Right renal pelvis (tissue), 4 donors: Measurements from ENCODE around the gene GNG7. TPM values are rescaled to one million over a fixed set of nuclear protein-coding genes. Genes with fewer than 3 reads are reported as not detected.
"Not testable (repeated sequence)": the region's sequence is repeated elsewhere in the genome, so short reads cannot be mapped to it uniquely, and the experiment has no call there.

Experiments used
- DNase-seq, 4 donors: peaks; one replicate each; pipeline ENCODE4 v3.0.0-alpha.2; 2013; ENCODE audit warnings: low read depth in 4 of 4, low spot score in 3 of 4, missing footprints in 1 of 4
- polyA plus RNA-seq, 4 donors: library from polyadenylated mRNA; unstranded; fragments of 120-200 nt; gene quantifications; one replicate each; pipeline ENCODE4 v1.2.1, GENCODE V29; 2013; ENCODE audit not compliant: insufficient read length in 4 of 4

The GNG7 gene
- polyA plus RNA-seq, 4 donors: 5.6 to 6.8 (median 6.3) TPM

GRCh38 chr19:2607712-2608601, 94.5 kb downstream of the GNG7 start:
- DNase-seq: no peak

- DNase-seq: not testable (repeated sequence)
Observed at GRCh38 chr19:2606774-2607173, 95.7 kb downstream of the GNG7 start.

- not testable (repeated sequence) for DNase-seq
Observed at GRCh38 chr19:2605889-2606288, 96.6 kb downstream of the GNG7 start.

- no peak for DNase-seq
Observed at GRCh38 chr19:2604747-2605329, 97.7 kb downstream of the GNG7 start.

GRCh38 chr19:2603334-2603733, 99.2 kb downstream of the GNG7 start:
- DNase-seq: no peak

- DNase-seq: no peak
Observed at GRCh38 chr19:2602391-2603181, 99.9 kb downstream of the GNG7 start.

- DNase-seq: no peak
Observed at GRCh38 chr19:2600914-2601870, 101.3 kb downstream of the GNG7 start.

- no peak for DNase-seq
Observed at GRCh38 chr19:2594319-2594718, 108.2 kb downstream of the GNG7 start.

- no peak for DNase-seq
Observed at GRCh38 chr19:2592824-2593223, 109.7 kb downstream of the GNG7 start.

- DNase-seq: no peak
Observed at GRCh38 chr19:2591537-2592291, 110.8 kb downstream of the GNG7 start.

- no peak for DNase-seq
Observed at GRCh38 chr19:2590630-2591399, 111.7 kb downstream of the GNG7 start.

- no peak for DNase-seq
Observed at GRCh38 chr19:2589441-2589840, 113.1 kb downstream of the GNG7 start.

GRCh38 chr19:2588081-2588777, 114.3 kb downstream of the GNG7 start:
- DNase-seq: no peak

- no peak for DNase-seq
Observed at GRCh38 chr19:2587001-2587719, 115.3 kb downstream of the GNG7 start.

- DNase-seq: no peak
Observed at GRCh38 chr19:2586196-2586595, 116.3 kb downstream of the GNG7 start.

GRCh38 chr19:2584002-2584401, 118.5 kb downstream of the GNG7 start:
- no peak for DNase-seq
